C4-2B (cell line): ENCODE results near the gene TMEM178B.

ENCODE experiments used
- ZFX ChIP-seq: fragments of 450-650 bp; IDR thresholded peaks from 2 replicates; pipeline ENCODE4 v1.6.1; 2017
- TF ChIP-seq, protein P1 (sequence below): fragments of 450-650 bp; conservative IDR thresholded peaks from 2 replicates; pipeline ENCODE4 v1.5.1; 2017; ENCODE audit warnings: mild to moderate bottlenecking

DNA sequence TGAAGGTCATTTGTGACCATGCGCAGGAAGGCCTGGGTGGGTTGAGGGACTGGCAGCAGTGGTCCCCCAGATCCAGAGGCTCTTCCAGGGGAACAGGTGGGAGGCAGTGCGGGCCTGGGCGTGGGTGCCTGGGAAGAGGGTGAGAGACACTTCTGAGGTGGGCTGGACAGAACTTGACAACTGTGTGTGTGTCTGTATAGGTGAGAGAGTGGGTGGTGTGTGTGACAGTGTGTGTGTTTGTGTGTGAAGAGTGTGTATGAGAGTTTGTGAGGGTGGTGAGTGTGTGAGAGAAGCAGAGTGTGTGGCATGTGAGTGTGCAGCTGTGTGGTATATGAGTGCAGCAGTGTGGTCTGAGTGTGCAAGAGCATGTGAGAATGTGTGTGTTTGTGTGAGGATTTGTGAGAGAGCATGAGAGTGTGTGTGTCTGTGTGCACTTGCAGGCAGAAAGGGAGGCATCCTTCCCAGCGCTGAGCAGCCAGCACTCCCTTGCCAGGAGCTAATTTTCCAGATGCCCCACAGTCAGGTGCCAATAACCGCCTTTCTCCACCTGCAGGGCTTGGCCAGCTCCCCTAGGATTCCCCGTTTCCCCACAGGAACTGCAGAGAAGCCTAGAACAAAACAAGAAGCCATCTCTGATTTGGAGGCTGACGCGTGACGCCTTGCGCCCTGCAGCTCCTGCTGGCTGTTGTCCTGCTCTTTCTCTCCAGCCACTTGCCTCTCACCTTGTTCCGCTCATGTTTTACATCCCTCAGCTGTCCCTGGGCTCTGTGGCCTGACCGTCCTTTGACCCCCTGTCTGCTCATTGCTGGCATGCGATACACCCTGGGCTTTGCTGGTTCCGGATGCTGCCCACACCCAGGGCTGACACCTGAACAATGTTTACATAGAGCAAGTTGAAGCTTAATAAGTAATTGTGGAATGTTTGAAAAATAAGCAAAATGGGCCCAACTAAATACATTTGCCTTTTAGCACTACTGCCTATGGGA lies 88.0 kb downstream of the TMEM178B start:
- TF ChIP-seq, protein P1, sequence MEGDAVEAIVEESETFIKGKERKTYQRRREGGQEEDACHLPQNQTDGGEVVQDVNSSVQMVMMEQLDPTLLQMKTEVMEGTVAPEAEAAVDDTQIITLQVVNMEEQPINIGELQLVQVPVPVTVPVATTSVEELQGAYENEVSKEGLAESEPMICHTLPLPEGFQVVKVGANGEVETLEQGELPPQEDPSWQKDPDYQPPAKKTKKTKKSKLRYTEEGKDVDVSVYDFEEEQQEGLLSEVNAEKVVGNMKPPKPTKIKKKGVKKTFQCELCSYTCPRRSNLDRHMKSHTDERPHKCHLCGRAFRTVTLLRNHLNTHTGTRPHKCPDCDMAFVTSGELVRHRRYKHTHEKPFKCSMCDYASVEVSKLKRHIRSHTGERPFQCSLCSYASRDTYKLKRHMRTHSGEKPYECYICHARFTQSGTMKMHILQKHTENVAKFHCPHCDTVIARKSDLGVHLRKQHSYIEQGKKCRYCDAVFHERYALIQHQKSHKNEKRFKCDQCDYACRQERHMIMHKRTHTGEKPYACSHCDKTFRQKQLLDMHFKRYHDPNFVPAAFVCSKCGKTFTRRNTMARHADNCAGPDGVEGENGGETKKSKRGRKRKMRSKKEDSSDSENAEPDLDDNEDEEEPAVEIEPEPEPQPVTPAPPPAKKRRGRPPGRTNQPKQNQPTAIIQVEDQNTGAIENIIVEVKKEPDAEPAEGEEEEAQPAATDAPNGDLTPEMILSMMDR, result no peak
- TF ChIP-seq ZFX, result no peak
